Left renal pelvis (tissue), 4 donors: ENCODE data around the gene TBC1D1. TPM values are rescaled to one million over a fixed set of nuclear protein-coding genes. Genes with fewer than 3 reads are reported as not detected.

Experiments used
- DNase-seq, 4 donors: peaks; one replicate each; pipeline ENCODE4 v3.0.0-alpha.2; 2013; ENCODE audit warnings: low read depth in 4 of 4, low spot score in 3 of 4
- polyA plus RNA-seq, 4 donors: library from polyadenylated mRNA; unstranded; fragments of 120-200 nt; gene quantifications; one replicate each; pipeline ENCODE4 v1.2.1, GENCODE V29; 2013; ENCODE audit not compliant: insufficient read length in 4 of 4

TBC1D1 gene
- polyA plus RNA-seq, 4 donors: 48.5 to 194 (median 183) TPM

GRCh38 chr4:38138363-38138762 is 247.5 kb downstream of the TBC1D1 start:
- DNase-seq: no peak

- no peak for DNase-seq
Observed at GRCh38 chr4:38139187-38139586, 248.3 kb downstream of the TBC1D1 start.

- DNase-seq: no peak
Observed at GRCh38 chr4:38140643-38141203, 249.8 kb downstream of the TBC1D1 start.

- DNase-seq: no peak
Observed at GRCh38 chr4:38141808-38142500, 251.1 kb downstream of the TBC1D1 start.

GRCh38 chr4:38144031-38144430 is 253.1 kb downstream of the TBC1D1 start:
- no peak for DNase-seq

GRCh38 chr4:38145033-38145678 is 254.3 kb downstream of the TBC1D1 start:
- DNase-seq: no peak

GRCh38 chr4:38145741-38146140 is 254.9 kb downstream of the TBC1D1 start:
- no peak for DNase-seq

GRCh38 chr4:38146383-38146782 is 255.5 kb downstream of the TBC1D1 start:
- DNase-seq: no peak

GRCh38 chr4:38149472-38149996 is 258.6 kb downstream of the TBC1D1 start:
- no peak for DNase-seq

GRCh38 chr4:38149997-38150671 is 259.2 kb downstream of the TBC1D1 start:
- no peak for DNase-seq

GRCh38 chr4:38150766-38151165 is 259.9 kb downstream of the TBC1D1 start:
- DNase-seq: no peak

- DNase-seq: no peak
Observed at GRCh38 chr4:38151873-38152272, 261.0 kb downstream of the TBC1D1 start.

GRCh38 chr4:38152305-38152704 is 261.4 kb downstream of the TBC1D1 start:
- no peak for DNase-seq

GRCh38 chr4:38152721-38153386 is 262.0 kb downstream of the TBC1D1 start:
- no peak for DNase-seq

GRCh38 chr4:38153387-38153760 is 262.5 kb downstream of the TBC1D1 start:
- no peak for DNase-seq

GRCh38 chr4:38154252-38154651 is 263.4 kb downstream of the TBC1D1 start:
- DNase-seq: no peak

- no peak for DNase-seq
Observed at GRCh38 chr4:38154681-38155588, 264.1 kb downstream of the TBC1D1 start.

GRCh38 chr4:38155589-38156294 is 264.9 kb downstream of the TBC1D1 start:
- no peak for DNase-seq

- DNase-seq: no peak
Observed at GRCh38 chr4:38157592-38157991, 266.7 kb downstream of the TBC1D1 start.
